ENCODE measurements around the gene ALDH1A3.

Gene ALDH1A3

DNA sequence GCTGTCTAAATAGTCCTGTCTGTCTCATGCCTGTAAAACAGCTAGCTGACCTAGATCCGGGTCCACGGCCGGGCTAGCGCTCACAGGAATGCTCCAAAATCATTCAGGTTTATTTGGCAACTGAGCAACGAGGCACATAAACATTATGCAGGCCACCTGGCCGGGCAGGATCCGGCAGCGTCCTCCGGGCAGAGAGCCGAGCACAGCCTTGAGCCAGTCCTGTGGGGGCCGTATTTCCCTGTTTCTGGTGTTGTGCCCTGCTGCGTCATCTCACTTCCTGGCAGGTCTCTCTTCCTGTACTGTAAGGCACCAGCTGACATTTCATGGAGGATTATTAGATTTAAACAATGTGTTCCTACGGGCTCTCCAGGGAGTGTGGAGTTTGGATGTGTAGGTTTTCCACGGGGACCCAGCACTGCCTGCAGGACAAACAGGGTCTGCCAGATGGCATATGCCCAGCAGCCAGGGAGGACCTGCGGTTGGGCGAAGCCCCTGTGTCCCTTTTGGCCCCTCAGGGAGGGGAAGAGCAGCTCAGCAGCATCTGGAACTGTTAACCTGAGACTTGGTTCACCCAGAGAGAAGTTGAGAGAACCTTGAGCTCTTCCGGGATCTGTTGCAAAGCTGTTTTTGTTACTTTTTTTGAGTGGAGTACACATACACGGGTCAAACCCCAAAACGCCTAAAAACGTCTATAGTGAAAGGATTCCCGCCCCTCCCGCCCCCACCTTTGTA, 23.0 kb downstream of the ALDH1A3 start:
- no peak for FAIRE-seq

DNA sequence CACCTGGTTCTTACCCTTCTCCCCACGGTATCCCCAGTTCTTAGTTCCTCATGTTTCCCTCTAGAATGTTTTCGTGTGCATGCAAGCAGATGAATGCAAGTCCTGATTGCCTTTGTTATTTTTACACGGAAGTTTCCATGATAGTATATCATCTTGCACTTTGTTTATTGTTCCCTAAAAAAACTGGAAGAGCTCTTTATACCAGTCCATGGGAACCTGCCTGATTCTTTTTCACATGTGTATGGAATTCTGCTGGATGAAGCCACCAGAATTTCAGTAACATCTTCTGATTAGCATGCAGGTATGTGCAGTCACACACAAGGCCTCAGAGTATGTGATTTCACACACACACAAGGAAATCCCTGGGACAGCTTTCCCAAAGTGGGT, 23.5 kb downstream of the ALDH1A3 start:
- FAIRE-seq, result no peak

DNA sequence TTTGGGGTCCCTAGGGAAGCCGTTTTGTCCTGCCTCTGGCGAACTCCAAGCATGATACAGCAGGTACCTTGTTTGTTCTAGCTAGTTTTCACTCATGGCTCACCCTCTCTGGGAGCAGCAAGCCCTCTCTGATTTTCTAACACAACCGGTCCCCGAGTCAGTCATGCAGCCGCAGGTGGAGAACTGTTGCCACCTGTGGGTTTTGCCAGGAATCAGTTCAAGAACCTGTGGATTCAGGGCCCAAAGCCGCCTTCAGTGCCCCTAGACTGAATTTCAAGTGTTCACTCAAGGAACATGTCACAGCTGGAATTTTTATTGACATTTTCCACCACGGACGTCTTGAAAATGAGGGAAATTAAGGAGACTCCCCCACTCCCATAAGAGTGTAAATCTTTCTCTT, 26.2 kb downstream of the ALDH1A3 start:
- no peak for FAIRE-seq

DNA sequence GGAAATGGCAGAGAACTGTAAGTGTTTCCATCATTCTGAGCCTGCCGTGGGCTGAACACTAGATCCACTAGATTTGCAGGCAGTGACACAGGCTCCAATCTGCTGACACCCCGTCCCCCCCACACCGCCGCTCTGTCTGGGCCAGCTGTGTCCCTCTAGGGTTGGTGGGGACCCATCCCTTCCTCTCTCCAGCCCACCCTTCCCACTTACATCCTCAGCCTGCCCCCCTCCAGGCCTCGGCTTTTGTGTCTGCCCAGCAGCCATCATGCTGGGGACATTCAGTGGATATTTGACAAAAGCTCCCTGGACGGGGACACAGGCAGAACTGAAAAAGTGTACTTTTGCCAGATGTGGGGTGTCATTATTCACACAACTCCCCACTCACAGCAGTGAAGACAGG, 28.8 kb downstream of the ALDH1A3 start:
- no peak for FAIRE-seq

DNA sequence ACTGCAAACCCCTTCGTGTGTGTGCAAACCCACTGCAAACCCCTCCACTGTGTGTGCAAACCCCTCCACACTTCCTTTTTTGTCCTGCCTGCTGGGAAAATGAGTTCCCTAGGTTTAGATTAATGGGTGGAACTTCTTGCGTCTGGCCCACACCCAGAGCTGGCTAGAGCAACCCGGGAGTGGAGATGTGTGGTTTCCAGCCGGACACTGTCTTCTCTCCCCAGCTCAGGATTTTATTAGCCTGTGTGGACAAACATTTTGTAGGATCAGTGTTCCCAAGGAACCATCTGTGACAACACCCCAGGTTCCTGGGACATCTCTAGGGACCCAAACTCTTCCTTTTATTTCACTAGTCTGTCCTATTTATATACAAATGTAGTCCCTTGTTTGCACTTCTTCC, 29.9 kb downstream of the ALDH1A3 start:
- FAIRE-seq, result no peak

DNA sequence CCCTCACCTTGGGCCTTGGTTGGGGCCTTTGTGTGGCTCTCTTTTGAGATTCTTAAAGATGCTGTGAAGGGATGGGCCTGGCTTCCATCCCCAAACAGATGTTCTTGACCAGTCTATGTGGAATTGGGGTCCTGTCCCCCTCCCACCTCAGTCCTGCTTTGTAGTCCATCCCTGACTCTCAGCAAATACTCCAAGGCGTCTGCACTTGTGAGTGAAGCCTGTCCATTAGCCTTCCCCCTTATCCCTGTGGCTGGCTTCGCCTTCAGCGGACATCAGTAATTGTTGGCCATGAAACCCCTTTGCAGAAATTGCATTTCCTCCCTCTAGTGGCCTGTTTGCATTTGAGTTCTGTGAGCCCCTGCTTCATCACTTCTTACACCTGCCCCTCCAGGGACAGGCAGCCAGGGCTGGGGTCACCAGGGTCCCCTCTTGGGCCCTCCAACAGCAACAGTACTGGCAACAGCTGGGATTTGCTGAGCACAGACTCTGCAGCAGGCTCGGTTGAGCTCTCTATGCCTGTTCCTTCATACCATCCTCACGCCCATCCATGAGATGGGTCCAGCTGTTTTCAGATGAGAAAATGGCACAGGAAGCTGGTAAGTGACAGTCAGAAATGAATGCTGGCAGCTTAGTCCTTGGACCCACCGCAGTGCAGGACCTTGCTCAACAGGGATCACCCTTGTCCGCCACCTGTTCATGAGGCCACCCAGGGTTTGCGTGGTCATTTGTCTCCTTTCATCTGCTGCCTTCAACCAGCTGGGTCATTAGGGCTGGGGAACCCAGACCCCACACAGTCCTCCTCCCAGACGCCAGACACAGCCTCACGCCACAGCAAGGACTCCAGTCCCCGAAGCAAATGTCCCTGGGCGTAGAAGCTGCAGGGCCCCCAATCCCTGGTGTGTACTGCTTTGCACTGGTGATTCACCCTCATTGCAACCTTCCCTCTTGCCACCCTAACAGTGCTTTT, 30.6 kb downstream of the ALDH1A3 start:
- no peak for FAIRE-seq

DNA sequence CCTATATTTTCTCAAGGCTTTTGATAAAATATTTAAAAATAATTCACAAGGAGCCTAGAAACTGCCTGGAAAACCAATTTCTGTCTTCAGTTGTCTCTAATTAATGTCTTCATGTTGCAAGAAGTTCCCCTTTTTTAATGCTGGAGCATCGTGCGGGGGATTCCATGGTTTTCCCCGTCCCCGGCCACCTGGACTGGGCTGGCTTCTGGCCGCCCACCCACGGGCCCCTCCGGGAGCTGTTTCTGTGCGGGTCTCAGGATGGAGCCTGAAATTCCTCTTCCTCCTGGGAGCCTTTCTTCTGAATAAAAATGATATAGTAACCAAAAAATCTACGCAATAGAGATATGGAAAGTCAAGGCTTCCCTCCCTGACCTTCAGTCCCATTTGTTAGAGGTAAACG, 31.5 kb downstream of the ALDH1A3 start:
- FAIRE-seq, result no peak

DNA sequence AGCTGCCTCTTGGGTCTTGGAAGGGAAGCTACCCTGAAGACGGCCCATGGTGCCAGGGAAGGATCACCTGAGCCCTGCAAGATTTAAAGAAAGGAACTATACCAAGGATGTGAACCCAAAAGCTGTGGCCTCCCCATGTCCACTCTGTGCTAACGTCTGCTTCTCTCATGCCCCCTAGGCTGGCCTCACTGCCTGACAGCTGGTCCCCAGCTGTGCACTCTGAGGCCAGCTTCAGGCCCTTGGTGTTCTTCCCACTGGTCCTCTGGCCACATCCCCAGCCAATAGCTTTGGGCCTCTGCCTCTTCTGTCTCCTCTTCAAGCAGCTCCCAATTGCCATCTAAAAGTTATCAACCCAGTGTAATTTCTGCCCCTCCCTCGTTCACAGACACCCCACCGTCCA, 34.3 kb downstream of the ALDH1A3 start:
- no peak for FAIRE-seq

DNA sequence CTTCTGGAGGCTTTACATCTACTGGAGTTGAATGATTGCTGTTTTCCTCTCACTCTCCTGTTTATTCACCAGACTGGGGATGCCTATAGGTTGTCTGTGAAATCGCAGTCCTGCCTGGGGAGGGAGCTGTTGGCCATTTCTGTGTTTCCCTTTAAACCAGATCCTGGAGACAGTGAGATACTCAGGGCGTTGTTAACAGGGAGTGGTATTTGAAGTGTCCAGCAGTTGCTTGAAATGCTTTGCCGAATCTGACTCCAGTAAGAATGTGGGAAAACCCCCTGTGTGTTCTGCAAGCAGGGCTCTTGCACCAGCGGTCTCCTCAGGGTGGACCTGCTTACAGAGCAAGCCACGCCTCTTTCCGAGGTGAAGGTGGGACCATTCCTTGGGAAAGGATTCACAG, 35.2 kb downstream of the ALDH1A3 start:
- FAIRE-seq, result no peak

DNA sequence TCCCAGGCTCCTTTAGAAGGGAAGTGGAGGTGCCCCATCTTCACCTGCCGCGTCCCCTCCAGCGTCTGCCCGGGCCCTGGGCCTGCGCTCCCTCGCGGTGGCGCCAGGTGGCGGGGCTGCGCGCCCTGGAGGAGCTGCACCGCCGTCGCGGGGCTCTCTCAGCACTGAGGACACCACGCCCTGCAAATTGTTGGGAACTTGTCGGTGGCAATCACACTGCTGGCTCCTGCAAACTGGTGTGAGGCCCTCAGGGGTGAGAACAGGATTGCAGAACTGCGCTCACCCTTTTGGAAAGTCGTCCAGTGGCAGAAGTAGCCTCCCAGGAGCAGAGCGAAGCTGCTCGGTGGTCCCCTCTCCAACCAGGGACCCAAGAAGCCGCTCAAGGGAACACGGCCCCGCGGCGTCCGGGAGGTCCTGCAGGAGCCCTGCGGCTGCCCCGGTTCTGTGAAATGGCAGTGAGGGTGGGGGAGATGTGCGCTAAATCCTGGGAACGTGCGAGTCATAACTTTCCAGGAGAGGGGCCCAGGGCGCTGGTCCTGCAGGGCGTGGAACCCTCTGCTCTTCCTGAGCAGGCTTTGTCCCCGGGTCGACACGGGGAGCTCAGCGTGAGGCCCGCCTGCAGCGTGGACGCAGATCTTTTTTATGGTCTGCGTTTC, 38.5 kb downstream of the ALDH1A3 start:
- FAIRE-seq, result no peak

DNA sequence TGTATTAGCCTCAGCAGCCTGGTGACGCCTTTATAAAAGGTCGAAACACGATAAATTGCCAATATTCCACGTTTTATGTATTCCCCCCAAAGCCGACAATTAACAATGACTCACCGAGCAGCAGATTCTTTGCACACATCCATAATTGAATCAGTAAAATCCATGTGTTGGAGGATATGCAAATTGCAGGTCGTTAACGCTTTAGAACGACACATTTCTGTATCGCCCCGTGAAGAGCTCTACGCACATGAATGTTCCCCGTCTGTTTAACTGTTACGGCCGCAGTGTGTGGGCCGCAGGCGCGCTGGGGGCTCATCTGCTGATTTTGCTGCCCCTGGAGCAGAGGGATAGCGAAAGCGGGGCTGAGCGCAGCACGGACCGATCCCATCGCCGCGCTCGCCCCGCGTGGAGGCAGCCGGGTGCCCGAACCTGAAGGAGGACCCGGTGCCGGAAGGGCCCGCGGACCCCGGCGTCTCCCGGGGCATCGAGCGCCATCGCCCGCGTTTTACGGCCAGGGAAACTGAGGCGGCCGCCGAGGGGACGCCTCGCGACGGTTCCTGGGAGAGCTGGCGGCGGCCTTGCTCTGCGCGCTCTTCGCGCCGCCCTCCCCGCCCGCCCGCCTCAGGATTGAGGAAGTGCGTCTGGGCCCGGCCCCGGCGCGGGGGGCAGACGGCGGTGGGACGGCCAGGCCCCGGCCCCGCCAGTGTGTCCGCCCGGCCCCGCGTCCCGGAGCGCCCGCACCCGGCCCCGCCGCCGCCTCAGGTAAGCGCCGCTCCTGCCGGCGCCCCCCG, 39.3 kb downstream of the ALDH1A3 start, which contains the start of gene LRRK1:
TSS of gene LRRK1 (plus strand) at position 668 of the 791 bp plus-strand sequence. CDS start 5,276 bp downstream, outside the sequence.
- FAIRE-seq, result no peak

DNA sequence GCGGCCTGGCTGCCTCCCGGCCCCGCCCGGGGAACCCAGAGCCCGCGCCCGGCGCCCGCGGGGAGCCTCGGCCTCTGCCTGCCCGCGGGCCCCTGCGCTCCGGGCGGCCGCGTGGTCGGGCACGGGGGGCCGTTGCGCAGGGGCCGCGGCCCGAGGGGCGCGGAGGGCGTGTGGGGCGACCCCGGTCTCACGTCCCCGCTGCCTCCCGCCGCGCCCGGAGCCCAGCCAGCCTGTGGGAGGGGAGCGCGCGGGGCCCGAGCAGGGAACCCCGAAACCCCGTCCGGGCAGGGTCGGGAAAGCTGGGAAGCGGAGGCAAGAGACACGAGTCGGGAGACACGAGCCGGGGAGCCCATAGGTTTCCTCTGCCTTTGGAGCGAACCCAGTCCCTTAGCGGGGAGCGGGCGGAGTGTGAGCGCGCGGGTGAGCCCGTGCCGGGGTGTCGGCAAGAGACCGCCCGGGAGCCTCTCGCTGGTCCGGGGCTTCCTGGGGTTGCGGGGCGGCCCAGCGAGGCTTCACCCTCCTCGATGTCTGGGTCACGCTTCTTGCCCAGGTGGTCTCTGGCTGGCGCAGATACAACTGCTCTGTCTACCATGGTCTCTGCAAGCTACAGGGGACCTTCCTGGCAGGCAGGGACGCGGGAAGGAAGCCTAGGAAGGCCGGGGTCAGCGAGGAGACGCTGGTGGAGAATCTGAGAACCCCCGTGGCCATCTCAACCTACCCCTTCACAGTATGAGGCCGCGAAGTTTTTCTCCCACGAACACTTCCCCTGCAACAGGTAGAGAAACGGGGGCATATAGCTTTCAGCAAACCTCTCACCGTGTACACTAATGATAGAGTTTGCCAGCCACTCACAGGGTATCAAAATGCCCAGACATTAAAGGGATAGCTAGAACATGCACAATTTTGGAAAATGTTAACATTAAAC, 40.1 kb downstream of the ALDH1A3 start:
- no peak for FAIRE-seq

DNA sequence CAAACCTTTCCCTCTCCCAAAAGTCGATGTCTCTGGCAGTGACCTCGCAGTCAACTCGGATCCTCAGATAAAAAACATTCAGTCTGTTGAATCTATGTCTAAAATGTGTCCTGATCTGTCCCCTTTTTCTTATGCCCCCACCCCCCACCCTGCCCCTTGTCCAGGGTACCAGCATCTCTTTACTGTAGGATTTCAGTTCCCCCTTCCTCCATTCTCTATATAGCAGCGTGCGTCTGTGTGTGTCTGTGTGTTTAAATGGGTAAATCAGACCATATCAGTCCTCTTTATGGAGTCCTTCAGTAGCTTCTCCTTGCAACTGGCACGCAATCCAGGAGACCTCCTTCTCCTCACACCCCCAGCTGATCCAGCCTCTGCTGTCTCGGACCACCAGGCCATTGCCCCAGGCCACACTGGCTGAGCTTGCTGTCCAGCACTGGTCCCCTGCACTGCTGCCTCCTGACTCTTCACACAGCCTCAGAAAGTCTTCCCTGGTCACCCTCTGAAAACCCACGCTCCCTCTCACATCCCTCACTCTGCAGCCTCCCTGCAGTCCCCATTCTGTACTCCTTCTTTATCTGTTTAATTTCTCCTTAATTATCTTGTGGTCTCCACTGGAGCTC, 41.0 kb downstream of the ALDH1A3 start:
- no peak for FAIRE-seq

DNA sequence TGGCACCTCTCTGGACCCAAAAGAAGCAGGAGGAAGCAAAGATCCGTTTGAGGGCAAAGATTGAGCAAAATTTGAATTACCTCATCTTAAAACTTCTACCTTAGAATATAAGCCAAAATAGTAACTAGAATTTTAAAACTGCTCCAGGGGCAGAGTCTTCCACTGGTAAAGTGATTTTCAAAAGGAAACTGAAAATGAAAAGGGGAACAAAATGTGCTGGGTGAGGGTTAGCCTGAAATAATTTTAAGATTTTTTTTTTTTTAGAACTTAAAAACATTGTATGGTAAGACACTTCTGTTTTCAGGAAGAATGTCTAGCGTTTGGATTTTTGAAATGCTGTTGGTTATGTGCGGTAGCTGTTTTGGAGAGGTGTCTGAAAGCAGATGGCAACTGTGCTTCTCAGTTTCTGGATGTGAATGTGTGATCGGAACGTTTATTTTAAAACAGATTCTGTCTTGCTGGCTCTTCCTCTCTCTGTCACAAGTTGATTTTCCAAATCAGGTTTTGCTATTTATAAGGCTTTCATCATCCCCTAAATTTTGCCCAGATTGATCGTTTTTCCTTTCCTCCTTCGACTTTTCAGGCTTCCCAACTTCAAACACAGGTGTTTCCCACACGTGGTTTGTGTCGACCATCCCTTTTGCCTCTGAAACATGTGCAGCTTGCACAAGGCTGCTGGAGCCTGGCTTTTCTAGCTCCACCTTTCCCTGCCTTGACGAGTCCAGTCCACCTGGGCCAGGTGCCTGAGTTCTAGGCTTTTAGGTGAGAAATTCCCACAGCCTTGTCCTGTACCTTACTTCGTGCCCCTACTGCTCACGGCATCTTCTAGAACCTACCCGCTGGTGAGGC, 42.8 kb downstream of the ALDH1A3 start:
- FAIRE-seq, result no peak

DNA sequence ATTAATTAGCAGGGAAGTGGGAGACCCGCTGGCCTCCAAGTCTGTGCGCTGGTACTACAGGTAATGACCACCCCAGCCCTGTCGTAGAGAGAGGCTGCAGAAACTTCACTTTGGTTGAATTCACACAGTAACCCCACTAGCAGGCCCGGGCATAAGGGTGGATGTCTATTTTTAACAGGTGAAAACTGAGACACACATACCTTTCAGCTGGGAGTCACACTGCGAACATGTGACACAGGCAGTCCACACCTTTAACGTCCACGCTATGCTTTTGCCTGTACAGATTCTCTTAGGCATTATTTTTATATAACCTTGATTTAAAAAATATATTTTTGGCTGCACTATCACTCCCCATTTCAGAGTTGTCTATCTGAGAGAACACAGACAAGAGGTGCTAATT, 43.4 kb downstream of the ALDH1A3 start:
- no peak for FAIRE-seq

DNA sequence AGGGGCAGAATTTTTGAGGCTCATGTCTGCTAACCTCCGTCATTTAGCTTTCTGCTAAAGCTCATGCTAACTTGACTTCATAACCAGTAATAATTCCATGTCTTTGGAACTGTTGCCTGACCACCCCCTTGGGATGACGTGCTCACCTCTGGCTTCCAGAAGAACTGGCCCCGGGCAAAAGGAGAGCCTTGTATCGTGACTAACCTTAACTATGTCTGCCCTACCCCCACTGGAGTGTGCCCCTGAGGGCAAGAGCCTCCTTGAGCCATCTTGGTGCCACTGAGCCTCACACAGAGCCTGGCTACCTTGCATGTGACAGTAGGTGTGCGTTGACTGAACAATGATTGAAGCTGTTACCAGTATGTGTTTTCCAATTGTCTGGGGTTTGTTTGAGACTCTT, 44.3 kb downstream of the ALDH1A3 start:
- FAIRE-seq, result no peak

DNA sequence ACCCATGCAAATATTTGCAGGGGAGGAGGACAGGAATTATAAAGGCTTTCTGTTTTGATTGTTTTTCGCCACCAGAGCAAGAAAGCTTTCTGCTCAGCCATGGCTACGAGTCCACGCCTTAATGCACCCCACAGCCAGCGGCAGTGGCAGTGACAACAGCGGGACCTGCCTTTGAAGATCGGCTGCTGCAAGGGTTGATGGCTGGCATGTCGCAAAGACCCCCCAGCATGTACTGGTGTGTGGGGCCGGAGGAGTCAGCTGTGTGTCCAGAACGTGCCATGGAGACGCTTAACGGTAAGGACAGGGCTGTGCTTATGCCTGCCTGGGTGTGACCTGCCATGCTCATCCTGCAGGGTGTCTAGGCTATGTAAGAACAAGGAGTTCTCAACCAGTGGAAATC, 44.8 kb downstream of the ALDH1A3 start:
- FAIRE-seq, result no peak

DNA sequence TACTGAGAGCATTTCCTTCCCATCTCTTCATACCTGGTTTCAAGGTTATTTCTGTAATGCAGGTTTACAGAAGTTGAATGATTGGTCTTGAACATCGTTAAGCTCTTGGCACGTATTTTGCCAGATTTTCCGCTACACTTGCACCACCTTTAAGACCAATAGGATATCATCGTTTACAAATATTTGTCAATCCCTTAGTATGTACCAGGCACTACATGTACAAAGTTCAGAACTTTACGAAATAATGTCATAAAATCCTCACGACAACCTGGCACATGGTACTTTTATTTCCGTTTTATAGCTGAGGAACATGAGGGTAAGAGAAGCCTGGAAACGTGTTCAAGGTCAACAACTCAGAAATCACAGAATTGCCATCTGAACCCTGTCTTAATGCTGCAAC, 45.8 kb downstream of the ALDH1A3 start:
- FAIRE-seq, result no peak

DNA sequence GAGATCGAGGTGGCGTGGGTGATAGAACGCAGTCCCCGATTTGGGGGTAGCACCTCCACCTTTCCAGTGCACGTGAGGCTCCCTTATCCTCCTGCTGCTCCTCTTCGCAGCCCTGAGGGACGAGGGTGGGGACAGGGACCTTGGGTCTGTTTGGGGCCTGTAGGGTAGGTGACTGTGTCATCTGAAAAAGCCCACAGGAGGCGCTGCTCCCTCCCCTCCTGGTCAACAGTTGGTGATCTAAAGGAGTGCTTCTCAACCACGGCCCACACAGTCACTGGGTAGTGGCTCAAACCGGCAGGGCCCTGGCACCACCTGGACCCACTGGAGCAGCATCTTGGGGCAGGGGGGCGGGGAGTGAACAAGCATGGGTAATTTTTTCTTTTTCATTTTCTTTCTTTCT, 46.6 kb downstream of the ALDH1A3 start:
- FAIRE-seq, result no peak
